ENCODE measurements around the gene LYAR.

DNA sequence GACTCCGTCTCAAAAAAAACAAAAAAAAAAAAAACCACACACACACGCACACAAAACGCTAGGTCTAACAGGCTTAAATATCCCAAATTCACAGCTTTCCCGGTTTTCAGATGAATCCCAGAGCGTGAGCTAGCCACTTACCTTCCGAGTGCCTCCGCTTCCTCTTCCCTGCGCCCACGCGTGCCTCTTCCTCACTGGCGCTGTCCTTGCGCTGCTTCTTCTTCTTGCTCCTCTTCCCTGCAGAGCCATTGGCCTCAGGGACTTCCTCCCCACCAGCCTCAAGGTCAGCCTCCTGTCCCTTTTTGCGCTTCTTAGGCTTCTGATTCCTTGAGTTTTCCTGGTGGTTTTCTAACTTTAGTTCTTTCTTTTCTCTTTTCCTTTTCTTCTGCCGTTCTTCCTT, 15.7 kb downstream of the LYAR start:
- TF ChIP-seq, protein P1, sequence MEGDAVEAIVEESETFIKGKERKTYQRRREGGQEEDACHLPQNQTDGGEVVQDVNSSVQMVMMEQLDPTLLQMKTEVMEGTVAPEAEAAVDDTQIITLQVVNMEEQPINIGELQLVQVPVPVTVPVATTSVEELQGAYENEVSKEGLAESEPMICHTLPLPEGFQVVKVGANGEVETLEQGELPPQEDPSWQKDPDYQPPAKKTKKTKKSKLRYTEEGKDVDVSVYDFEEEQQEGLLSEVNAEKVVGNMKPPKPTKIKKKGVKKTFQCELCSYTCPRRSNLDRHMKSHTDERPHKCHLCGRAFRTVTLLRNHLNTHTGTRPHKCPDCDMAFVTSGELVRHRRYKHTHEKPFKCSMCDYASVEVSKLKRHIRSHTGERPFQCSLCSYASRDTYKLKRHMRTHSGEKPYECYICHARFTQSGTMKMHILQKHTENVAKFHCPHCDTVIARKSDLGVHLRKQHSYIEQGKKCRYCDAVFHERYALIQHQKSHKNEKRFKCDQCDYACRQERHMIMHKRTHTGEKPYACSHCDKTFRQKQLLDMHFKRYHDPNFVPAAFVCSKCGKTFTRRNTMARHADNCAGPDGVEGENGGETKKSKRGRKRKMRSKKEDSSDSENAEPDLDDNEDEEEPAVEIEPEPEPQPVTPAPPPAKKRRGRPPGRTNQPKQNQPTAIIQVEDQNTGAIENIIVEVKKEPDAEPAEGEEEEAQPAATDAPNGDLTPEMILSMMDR (IDR thresholded peaks at IDR 0.05): no peak
- TF ChIP-seq POLR2A (IDR thresholded peaks at IDR 0.05): no peak

Data from right lobe of liver (tissue), 4 donors.